NCI-H2107 (cell line): ENCODE measurements around the gene LRRC9.
A peak's percentile ranks its signal among the peaks of the same experiment; 100 is the strongest.
"Not testable (repeated sequence)": the region's sequence is repeated elsewhere in the genome, so short reads cannot be mapped to it uniquely, and the experiment has no call there.

Experiments used
- DNase-seq: peaks from one replicate; lab custom pipeline; 2025; lab: John Stamatoyannopoulos, UW

Gene LRRC9

DNA sequence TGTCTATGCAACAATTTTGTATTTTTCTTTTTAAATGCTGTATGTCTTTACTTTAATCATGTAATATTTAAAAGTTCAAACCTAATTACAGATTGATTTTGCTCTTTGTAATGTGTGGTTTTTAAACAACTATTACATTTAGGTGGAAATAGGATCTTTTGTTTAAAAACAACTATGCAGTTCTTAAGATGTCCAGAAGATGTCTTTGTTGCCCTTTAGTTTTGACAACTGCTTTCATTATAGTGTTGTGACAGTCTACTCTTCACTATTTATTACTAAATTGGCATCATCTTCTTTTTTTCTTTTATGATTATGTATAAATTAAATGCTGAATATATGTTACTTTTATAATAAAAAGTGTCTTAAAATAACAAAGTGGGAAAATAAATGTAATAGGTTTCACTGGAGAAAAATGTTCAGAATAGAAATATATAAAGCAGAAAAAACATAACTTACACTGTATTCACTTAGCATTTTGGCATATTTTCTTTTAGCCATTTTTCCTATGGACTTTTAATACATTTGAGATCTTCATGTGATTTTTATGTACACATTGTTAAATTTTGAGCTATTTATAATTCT is 144.6 kb downstream of the LRRC9 start:
- no peak for DNase-seq

DNA sequence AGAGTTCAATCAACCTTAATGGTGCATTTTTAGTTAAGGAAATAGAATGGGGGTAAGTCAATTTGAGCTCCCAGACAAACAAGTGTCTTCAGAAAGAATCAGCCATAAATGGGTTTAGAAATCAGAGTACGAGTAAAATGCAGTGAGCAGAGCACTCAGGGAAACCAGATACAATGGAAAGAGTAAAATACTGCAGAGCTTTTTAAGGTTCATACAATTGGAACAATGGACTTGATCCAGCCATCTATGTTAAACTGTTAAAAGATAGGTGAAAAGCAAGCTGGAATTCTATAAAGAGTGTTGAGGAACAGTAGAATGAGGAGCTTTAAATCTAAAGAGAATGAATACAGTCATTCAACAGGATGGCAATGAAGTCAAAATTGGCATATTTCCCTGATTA is 147.9 kb downstream of the LRRC9 start:
- DNase-seq: no peak

DNA sequence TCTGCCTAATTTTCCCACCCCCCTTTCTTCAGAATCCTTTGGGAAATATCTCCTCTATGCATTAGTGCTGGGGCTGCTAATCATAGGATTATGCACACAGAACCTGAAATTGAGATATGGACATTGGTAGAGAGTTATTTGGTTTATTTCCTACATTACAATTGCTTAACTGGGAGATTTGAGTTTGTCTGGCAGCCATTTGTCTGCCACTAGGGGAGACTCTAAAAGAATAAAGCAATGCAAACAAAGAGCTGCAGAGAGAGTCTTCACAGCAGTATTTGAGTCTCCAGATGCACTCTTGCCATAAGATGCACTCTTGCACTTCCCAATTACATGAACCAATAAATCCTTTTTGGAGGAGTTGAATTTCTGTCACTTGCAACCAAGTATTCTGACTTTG is 159.8 kb downstream of the LRRC9 start:
- DNase-seq: no peak

GRCh38 chr14:60085085-60085484 is 165.1 kb downstream of the LRRC9 start:
- no peak for DNase-seq

DNA sequence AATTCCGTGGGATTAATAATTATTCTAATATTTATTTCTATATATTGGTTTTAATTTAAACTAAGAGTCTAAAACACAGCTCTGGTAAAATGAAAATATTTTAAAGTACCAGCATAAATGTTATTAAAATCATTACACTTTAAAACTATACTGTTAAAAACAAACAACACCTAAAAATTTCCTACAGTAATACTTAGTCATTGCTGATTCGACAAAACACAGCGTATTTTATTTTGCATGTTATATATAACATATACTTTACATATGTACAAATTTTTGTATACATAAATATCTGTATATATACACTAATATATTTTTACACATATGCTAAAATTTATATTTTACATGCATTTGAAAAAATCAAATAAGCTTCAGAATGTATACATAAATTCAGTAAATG is 165.7 kb downstream of the LRRC9 start:
- no peak for DNase-seq

- DNase-seq: no peak
Measured at GRCh38 chr14:60087668-60088067, 167.7 kb downstream of the LRRC9 start.

DNA sequence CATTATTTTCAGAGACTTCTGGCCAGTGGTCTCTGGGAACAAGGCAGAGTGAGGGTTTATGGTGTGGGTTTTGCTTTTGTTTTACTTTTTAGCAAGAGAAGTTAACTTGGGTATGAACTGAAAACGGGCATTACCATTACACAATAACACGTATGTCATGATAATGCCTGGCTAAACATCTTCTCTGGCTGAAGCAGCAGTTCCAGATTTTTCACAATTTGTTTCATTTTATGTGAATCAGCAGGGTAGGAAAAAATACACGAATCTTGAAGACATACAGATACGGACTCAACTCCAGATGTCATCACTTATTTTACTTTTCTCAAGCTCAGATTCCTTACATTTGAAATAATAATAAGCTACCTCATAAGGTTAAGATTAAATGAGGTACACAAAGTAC is 169.3 kb downstream of the LRRC9 start:
- no peak for DNase-seq

GRCh38 chr14:60090864-60091519 is 171.0 kb downstream of the LRRC9 start:
- peak; percentile 91 for DNase-seq

DNA sequence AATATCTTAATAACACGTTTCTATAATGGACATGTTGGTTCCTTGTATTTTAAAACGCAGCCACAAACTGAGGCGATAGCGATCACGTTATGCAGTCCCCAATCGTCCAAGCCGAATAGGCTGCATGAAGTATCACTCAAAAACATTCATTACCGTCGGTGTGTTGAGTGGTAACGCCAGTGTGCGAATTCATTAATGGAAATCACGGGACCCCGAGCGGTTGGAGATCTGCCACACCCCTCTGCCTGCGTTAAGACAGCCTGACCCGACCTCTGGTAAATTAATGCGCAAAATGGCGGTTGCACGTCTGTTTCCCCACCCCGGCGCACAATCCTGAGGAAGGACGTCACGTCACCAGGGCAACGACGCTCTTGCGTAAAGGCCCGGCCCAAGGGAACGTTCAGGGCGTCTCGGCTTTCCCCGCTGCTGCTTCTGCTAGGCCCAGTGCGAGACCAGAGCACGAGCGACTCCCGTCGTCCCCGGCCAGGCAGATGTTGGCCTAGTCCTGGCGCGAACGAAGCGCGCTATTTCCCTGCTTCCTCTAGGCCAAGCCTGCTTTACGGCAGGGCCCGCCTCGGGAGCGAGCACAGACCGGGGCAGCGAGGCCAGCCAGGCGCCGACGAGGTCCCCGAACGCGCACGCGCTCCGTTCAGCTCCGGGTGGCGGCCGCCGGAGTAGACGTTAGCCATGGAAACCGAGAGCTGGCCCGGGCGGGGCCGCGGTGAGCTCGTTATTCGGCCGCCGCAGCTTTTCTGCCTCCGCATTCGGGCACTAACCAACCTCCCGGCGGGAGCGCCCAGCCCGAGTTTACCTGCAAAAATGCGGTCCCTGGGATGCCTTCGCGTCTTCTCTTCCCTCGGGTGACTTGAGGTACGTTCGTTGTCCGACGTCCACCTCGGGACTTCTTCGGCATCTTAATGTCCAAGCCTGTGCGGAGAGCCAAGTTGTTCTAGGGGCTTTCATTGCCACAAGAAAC is 171.9 kb downstream of the LRRC9 start, which contains the start of gene PCNX4:
TSS of gene PCNX4 (plus strand) at position 374 of the 976 bp plus-strand sequence. CDS start 15,716 bp downstream, outside the sequence.
- peak; percentile 100 for DNase-seq

GRCh38 chr14:60092526-60092920 is 172.6 kb downstream of the LRRC9 start:
- DNase-seq: no peak

- no peak for DNase-seq
Measured at GRCh38 chr14:60093080-60093479, 173.1 kb downstream of the LRRC9 start.

DNA sequence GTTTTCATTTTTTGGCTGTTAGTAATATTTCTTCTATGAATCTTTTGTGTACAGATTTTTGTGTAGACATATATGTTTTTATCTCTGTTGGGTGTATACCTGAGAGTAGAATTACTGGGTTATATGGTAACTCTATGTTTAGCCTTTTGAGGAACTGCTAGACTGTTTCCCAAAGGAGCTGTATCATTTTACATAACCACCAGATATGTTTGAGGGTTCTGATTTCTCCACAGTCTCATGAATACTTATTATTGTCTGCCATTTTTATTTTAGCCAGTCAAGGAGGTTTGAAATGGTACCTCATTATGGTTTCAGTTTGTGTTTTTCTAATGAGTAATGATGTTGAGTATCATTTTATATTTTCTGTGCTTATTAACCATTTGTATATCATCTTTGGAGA is 173.7 kb downstream of the LRRC9 start:
- peak; percentile 26 for DNase-seq

GRCh38 chr14:60094306-60094897 is 174.5 kb downstream of the LRRC9 start:
- DNase-seq: no peak

- no peak for DNase-seq
Measured at GRCh38 chr14:60095231-60095630, 175.3 kb downstream of the LRRC9 start.

GRCh38 chr14:60095781-60096450 is 176.0 kb downstream of the LRRC9 start:
- no peak for DNase-seq

DNA sequence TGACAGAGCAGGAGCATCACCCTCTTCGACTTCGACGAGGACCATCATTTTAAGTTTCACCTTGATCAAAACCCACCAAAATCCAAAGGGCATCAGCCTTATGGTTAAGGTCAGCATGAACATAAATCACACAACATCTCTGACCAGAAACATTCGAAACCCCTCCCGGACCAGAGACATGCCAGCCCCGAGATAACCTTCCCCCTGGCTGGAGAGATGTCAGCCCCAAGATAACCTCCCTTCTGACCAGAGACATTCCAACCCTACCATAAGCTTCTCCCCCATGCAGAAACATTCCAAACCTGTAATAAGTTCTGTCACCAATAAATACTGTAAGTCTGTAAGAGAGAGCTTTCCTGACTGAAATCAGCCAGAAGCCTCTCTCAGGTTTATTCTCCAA is 178.0 kb downstream of the LRRC9 start:
- no peak for DNase-seq

- DNase-seq: not testable (repeated sequence)
Measured at GRCh38 chr14:60099855-60100254, 179.9 kb downstream of the LRRC9 start.

DNA sequence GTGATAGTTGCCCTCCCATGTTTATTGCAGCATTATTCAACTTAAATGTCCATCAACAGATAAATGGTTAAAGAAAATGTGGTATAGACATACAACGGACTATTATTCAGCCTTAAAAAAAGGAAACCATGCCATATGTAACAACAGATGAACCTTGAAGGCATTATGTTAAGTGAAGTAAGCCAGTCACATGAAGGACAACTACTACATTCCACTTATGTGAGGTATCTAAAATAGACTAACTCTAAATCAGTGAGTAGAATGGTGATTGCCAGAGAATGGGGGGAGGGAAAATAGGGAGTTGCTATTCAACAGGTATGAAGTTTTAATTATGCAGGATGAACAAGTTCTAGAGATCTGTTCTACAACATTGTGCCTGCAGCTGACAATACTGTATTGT is 181.8 kb downstream of the LRRC9 start:
- no peak for DNase-seq

- no peak for DNase-seq
Measured at GRCh38 chr14:60102389-60102788, 182.4 kb downstream of the LRRC9 start.

DNA sequence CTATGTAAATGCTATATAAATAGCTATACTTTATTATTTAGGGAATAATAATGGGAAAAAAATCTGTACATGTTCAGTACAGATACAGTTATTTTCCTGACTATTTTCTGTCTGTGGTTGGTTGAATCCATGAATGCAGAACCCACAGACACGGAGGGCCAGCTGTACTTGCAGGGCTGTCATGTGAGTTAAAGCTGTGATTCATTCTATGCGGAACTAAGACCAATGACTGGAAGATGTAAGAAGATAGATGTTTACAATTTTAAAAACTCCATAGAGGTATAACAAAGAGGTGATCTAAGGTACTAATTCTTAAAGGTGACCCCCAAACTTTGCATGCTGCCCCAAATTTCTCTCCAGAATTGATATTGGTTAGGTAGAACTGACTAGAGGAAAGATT is 186.4 kb downstream of the LRRC9 start:
- no peak for DNase-seq

- DNase-seq: no peak
Measured at GRCh38 chr14:60107477-60107876, 187.5 kb downstream of the LRRC9 start.

GRCh38 chr14:60111732-60112131 is 191.8 kb downstream of the LRRC9 start:
- DNase-seq: no peak
